Stimulated activated naive CD8-positive, alpha-beta T cell treated with anti-CD3 and anti-CD28 coated beads, Interleukin-15, amount 100 ng/mL, for 72 hours (primary cell): ENCODE data around the gene ZP3.
"Not testable (repeated sequence)": the region's sequence is repeated elsewhere in the genome, so short reads cannot be mapped to it uniquely, and the experiment has no call there.

Experiments
- ATAC-seq: fragments of 150-1000 bp; cut with Tn5 transposase; 2 replicates; pipeline ENCODE4 v1.10.0; 2021; ENCODE audit warnings: mild to moderate bottlenecking, moderate library complexity
- DNase-seq, 2 donors: peaks; one replicate each; pipeline ENCODE4 v3.0.0; 2021 to 2022
- H3K27ac Mint-ChIP-seq, 2 donors: one replicate each; pipeline ENCODE4 v1.8.0; 2022; ENCODE audit warnings: mild to moderate bottlenecking in 2 of 2, mixed read lengths in 2 of 2, moderate library complexity in 2 of 2
- H3K27me3 Mint-ChIP-seq: one replicate; pipeline ENCODE4 v1.8.0; 2022; ENCODE audit warnings: mixed read lengths
- H3K4me1 Mint-ChIP-seq: one replicate; pipeline ENCODE4 v1.8.0; 2022; ENCODE audit warnings: mild to moderate bottlenecking, mixed read lengths
- H3K4me3 Mint-ChIP-seq, 2 donors: one replicate each; pipeline ENCODE4 v1.8.0; 2022; ENCODE audit warnings: mild to moderate bottlenecking in 2 of 2, mixed read lengths in 2 of 2, moderate library complexity in 1 of 2
- H3K9me3 Mint-ChIP-seq, 2 donors: one replicate each; pipeline ENCODE4 v1.8.0; 2022; ENCODE audit warnings: mixed read lengths in 2 of 2

The ZP3 gene

DNA sequence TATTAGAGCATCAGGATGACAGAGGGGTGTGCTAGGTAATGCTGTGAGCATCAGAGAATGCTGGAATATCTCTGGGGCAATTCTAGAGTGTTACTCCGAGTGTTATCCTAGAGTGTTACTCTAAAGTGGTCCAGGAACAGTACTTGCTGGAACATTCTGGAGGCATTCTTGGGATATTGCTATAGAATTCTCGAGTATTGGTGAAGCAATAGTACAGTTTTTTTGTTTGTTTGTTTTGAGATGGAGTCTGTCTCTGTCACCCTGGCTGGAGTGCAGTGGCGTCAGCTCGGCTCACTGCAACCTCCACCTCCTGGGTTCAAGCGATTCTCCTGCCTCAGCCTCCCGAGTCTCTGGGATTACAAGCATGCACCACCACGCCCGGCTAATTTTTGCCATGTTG is 27.9 kb upstream of the ZP3 start:
- ATAC-seq: no peak
- H3K27me3 Mint-ChIP-seq: no peaks in the 10 kb centered on the region
- no peak overlapping the region for H3K27ac Mint-ChIP-seq
- H3K4me3 Mint-ChIP-seq: peak overlapping the region; percentile 82 to 89
- DNase-seq: no peak
- H3K9me3 Mint-ChIP-seq: no peaks in the 10 kb centered on the region
- peaks cover 38% of the 10 kb centered on the region for H3K4me1 Mint-ChIP-seq

DNA sequence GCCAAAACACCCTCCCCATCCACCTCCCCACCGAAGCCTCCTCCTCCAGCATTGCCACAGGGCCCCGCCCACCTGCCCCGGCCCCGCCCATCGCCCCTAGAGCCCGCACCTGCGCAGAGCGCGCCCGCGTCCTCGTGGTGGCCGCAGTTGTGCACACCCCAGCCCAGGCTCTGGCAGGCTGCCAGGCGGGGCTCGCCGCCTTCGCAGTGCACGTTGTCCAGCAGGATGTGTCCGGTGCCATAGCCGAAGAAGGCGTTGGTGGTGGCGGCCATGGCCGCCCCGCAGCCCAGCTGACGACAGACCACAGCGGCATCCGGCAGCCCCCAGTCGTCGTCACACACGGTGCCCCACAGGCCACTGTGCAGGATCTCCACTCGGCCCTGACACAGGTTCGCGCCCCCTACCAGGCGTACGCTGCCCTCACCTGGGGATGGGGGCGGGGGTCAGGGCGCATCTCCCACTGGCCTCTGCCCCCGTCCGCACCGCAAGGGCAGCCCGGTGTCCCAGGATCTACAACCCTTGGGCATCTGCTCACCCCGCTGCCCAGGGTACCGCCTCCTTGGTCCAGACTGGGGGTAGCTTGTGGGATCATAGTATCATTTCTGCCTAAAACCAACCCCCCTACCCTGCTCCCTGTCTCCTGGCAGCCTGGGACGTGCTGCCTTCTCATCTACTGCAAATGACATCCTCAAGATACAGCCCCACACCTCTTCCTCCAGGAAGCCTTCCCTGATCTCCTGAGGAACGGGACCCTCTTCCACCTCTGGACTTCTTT is 27.2 kb upstream of the ZP3 start:
- peak; percentile 76 to 81 for DNase-seq
- H3K27ac Mint-ChIP-seq: peak overlapping the region in 1 of 2 donors; percentile 80

DNA sequence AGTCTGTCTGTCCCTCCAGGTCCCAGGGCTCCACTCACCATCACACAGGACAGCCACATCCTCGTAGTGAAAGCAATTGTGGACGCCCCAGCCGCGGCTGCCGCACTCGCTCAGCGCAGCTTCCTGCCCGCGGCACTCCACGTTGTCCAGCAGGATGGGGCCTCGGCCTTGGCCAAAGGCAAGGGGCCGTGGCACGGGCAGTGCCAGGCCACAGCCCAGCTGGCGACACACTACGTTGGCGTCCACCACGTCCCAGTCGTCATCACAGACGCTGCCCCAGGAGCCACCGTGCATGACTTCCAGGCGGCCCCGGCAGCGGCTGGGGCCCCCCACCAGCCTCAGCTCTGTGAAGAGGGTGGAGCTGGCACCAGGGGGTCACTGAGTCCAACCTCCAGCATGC is 24.5 kb upstream of the ZP3 start:
- Mint-ChIP-seq H3K27me3 (no peaks in the 10 kb centered on the region), H3K9me3 (no peaks in the 10 kb centered on the region), H3K4me1 (peaks cover 25% of the 10 kb centered on the region), H3K27ac (no peak overlapping the region), H3K4me3 (no peak overlapping the region)
- DNase-seq (no peak), ATAC-seq (no peak)

More for the DNA sequence above, 27.2 kb upstream of the ZP3 start:
- peak; percentile 69 for ATAC-seq
- no peaks in the 10 kb centered on the region for H3K9me3 Mint-ChIP-seq
- H3K27me3 Mint-ChIP-seq: no peaks in the 10 kb centered on the region
- peak overlapping the region; percentile 82 to 89 for H3K4me3 Mint-ChIP-seq
- H3K4me1 Mint-ChIP-seq: peaks cover 31% of the 10 kb centered on the region

DNA sequence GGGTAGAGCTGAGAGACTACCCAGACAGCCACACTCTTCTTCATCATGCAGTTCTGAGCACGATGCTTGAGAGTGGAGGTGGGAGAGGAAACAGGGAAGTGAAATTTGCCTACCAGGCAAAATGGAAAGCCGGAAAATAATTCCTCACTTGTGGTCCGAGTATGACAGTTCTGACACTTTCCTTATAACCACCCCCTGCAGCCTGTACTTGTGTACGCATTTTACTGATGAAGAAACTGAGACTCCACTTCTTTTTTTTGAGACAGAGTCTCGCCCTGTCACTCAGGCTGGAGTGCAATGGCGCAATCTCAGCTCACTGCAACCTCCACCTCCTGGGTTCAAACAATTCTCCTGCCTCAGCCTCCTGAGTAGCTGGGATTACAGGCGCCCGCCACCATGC is 21.7 kb upstream of the ZP3 start:
- not testable (repeated sequence) for DNase-seq, ATAC-seq, H3K27ac Mint-ChIP-seq, H3K9me3 Mint-ChIP-seq, H3K27me3 Mint-ChIP-seq, H3K4me1 Mint-ChIP-seq, H3K4me3 Mint-ChIP-seq

DNA sequence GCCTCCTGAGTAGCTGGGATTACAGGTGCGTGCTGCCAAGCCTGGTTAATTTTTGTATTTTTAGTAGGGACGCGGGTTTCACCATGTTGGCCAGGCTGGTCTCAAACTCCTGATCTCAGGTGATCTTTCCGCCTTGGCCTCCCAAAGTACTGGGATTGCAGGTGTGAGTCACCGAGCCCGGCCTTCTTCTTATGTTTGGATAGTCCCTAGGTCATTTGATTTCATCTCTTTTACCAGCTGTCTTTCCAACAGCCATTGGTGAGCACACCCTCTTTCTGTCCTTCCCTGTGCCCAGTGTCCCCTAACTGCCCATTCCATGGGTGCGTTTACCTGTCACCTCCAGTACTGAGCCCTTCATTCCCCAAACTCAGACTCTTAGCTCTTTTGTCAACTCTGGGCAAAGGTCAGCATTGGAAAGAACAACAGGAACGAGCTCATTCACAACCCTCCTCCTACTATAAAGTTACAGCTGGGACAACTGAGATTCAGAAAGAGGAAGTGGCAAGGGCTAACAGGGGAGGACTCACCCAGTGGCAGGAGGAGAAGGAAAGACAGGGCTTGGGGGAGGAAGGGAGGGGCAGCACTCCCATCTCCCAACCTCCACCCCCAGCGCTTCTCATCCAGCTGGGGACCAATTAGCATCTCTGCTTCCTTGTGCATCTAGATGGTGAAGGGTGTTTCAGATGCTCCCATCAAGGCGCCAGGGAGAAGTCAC is 20.8 kb upstream of the ZP3 start:
- ATAC-seq: no peak
- peak overlapping the region in 1 of 2 donors; percentile 19 for H3K27ac Mint-ChIP-seq
- H3K4me3 Mint-ChIP-seq: no peak overlapping the region
- DNase-seq: no peak
- H3K9me3 Mint-ChIP-seq: no peaks in the 10 kb centered on the region
- no peaks in the 10 kb centered on the region for H3K27me3 Mint-ChIP-seq
- no peaks in the 10 kb centered on the region for H3K4me1 Mint-ChIP-seq

DNA sequence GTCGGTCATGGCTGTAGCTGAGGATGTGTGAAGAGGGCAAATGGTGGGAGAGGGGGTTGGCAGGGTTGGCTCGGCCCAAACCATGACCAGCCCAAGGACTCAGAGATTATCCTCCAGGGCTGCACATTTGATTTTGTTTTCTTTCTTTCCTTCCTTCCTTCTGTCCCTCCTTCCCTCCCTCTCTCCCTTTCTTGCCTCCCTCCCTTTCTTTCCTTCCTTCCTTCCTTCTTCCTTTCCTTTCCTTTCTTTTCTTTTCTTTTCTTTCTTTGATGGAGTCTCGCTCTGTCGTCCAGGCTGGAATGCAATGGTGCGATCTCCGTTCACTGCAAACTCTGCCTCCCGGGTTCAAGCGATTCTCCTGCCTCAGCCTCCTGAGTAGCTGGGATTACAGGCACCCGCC is 19.0 kb upstream of the ZP3 start:
- H3K27ac Mint-ChIP-seq: no peak overlapping the region
- H3K9me3 Mint-ChIP-seq: no peaks in the 10 kb centered on the region
- H3K4me3 Mint-ChIP-seq: no peak overlapping the region
- H3K27me3 Mint-ChIP-seq: no peaks in the 10 kb centered on the region
- no peaks in the 10 kb centered on the region for H3K4me1 Mint-ChIP-seq
- ATAC-seq (no peak), DNase-seq (no peak)

DNA sequence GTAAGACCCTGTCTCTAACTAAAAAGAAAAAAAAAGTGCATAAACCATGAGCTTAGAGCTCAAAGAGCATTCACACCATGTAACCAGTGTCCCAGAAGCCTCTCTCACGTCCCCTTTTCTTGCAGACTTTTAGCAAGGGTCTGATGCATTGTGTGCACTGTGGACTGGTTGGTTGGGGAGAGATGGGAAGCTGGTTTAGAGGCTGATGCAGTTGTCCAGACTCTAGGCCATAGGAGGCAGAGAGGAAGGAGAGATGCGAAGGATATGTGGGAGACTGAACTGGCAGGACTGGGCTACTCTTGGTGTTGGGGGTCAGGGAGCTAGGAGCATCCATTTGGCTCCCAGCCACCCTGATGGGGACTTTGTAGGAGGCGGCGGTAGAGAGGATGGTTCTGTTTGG is 17.0 kb upstream of the ZP3 start:
- no peaks in the 10 kb centered on the region for H3K27me3 Mint-ChIP-seq
- DNase-seq (no peak), ATAC-seq (no peak)
- H3K27ac Mint-ChIP-seq: no peak overlapping the region
- H3K4me1 Mint-ChIP-seq: no peaks in the 10 kb centered on the region
- no peak overlapping the region for H3K4me3 Mint-ChIP-seq
- H3K9me3 Mint-ChIP-seq: no peaks in the 10 kb centered on the region

DNA sequence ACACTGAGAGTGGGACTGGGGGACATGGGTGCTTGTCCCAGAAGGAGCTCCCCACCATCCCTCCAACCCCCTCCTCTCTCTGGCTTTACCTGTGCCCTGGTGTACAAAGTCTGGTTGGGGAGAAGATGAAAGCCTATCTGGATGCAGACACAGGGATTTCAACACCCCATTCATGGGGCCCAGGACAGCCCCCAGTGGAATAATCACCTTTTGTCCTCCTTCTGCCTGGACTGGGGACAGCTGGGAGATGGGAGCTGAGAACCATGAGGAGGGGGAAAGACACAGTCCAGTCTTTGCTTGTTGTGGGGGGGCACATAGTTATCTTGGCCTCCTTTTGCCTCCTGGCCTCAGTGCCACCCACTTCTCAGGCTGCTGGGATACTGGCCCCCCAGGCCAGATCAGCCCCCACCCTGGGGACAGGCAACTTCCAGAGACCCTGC is 16.6 kb upstream of the ZP3 start:
- no peak for ATAC-seq
- H3K4me1 Mint-ChIP-seq: no peaks in the 10 kb centered on the region
- no peak overlapping the region for H3K27ac Mint-ChIP-seq
- no peaks in the 10 kb centered on the region for H3K27me3 Mint-ChIP-seq
- H3K9me3 Mint-ChIP-seq: no peaks in the 10 kb centered on the region
- no peak for DNase-seq
- no peak overlapping the region for H3K4me3 Mint-ChIP-seq

DNA sequence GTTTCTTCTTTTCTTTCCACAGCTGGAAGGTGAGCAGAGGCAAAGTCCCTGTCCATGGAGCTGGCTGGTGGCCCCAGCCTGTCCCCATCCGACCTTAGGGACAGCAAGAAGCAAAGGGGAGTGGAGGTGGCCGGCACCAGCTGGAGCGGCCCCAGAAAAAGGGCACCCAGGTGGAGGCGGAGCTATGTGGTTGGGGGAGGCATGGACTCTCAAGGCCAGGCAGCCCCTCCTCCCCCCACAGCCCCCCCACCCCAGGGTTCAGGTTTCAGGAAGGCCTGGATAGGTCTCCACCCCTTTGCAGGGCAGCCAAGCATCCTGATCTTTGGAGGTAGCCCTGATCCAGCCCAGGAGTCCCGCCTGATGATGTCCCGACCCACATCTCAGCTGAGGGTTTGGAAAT is 15.2 kb upstream of the ZP3 start, which contains the start of gene SSC4D:
SSC4D (minus strand) TSS at position 161 of the 400 bp plus-strand sequence. CDS start 5,258 bp downstream, outside the sequence.
- no peaks in the 10 kb centered on the region for H3K27me3 Mint-ChIP-seq
- no peak for ATAC-seq
- no peaks in the 10 kb centered on the region for H3K4me1 Mint-ChIP-seq
- no peaks in the 10 kb centered on the region for H3K9me3 Mint-ChIP-seq
- no peak within 1 kb of the TSS for H3K4me3 Mint-ChIP-seq
- DNase-seq: no peak
- peak within 1 kb of the TSS; percentile 22 to 87 for H3K27ac Mint-ChIP-seq

DNA sequence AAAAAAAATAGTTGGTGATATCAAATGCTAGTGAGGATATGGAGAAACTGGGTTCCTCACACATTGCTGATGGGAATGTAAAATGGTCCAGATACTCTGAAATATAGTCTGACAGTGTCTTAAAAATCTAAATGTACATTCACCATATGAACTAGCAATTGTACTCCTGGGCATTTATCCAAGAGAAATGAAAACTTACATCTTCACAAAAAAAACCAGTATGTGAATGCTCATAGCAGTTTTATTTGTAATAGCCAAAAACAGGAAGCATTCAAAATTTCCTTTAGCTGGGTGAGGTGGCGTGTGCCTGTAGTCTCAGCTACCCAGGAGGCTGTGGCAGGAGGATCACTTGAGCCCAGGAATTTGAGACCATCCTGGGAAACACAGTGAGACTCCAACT is 13.1 kb upstream of the ZP3 start:
- DNase-seq (no peak), ATAC-seq (no peak)
- H3K27me3 Mint-ChIP-seq: no peaks in the 10 kb centered on the region
- H3K4me3 Mint-ChIP-seq: no peak overlapping the region
- no peaks in the 10 kb centered on the region for H3K9me3 Mint-ChIP-seq
- H3K27ac Mint-ChIP-seq: no peak overlapping the region
- no peaks in the 10 kb centered on the region for H3K4me1 Mint-ChIP-seq

DNA sequence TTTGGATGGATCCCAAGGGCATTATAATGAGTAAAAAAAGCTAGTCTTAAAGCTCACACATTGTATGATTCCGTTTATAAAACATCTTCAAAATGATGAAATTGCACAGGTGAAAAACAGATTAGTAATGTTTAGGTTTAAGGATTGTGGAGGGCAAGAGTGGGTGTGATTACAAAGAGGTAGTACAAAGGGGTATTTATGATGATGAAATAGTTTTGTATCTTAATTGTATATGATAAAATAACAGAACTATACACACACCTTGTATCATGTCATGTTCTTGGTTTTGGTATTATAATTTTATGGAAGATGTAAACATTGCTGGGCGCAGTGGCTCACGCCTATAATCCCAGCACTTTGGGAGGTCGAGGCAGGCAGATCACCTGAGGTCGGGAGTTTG is 12.5 kb upstream of the ZP3 start:
- Mint-ChIP-seq H3K27ac (no peak overlapping the region), H3K9me3 (no peaks in the 10 kb centered on the region), H3K4me1 (no peaks in the 10 kb centered on the region), H3K27me3 (no peaks in the 10 kb centered on the region), H3K4me3 (no peak overlapping the region)
- DNase-seq (no peak), ATAC-seq (no peak)

DNA sequence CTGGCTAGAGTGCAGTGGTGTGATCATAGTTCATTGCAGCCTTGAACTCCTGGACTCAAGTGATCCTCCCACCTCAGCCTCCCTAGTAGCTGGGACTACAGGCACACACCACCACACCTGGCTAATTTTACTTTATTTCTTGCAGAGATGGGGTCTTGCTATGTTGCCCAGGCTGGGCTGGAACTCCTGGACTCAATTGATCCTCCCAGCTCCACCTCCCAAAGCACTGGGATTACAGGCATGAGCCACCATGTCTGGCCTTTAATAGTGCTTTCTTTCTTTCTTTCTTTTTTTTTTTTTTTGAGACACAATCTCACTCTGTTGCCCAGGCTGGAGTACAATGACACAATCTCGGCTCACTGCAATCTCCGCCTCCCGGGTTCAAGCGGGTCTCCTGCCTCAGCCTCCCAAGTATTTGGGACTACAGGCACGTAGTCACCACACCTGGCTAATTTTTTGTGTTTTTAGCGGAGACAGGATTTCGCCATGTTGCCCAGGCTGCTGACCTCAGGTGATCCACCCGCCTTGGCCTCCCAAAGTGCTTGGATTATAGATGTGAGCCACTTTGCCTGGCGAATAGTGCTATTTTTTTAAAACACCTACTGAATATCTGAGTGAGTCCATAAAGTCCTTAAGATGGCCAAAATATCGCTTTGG is 7.0 kb upstream of the ZP3 start:
- H3K27me3 Mint-ChIP-seq, H3K4me1 Mint-ChIP-seq, H3K9me3 Mint-ChIP-seq, H3K4me3 Mint-ChIP-seq, H3K27ac Mint-ChIP-seq, ATAC-seq, DNase-seq: not testable (repeated sequence)

DNA sequence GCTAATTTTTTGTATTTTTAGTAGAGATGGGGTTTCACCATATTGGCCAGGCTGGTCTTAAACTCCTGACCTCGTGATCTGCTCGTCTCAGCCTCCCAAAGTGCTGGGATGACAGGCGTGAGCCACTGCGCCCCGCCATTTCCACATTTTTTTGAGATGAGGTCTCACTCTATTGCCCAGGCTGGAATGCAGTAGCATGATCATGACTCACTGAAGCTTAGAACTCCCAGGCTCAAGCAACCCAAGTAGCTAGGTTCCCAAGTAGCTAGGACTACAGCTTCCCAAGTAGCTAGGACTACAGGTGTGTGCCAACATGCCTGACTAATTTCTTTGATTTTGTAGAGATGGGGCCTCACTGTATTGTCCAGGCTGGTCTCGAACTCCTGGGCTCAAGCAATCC is 3.7 kb upstream of the ZP3 start:
- H3K4me3 Mint-ChIP-seq, H3K9me3 Mint-ChIP-seq, DNase-seq, H3K27ac Mint-ChIP-seq, ATAC-seq: not testable (repeated sequence)
- Mint-ChIP-seq H3K4me1 (peaks cover 16% of the 10 kb centered on the region), H3K27me3 (peaks cover 26% of the 10 kb centered on the region)

DNA sequence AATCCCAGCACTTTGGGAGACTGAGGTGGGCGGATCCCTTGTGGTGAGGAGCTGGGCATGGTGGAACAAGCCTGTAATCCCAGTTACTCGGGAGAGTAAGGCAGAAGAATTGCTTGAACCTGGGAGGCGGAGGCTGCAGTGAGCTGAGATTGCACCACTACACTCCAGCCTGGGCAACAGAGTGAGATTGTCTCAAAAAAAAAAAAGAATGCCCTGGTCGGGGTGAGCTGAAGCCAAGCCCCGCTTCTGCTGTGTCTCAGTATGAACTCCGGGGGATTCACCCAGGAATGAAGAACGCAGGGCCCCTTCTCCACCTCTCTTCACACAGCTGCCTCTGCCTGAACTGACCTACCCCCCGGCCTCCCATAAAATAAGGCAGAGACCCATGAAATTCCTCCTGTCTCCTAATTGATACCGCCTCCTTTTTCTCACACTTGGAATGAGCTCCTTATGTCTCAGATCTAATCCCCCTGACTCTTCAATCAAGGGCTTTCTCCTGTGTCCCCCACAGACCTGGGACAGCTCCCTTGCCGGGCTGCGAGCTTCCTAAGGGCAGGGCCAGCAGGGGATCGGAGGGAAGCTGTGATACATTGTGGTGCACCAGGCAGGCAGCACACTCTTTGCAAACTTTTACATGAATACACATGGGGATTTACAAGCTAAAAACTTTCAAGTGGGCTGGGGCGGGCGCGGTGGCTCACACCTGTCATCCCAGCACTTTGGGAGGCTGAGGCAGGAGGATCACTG is 911 bp upstream of the ZP3 start:
- no peak for ATAC-seq
- Mint-ChIP-seq H3K27me3 (peaks cover 26% of the 10 kb centered on the region), H3K27ac (no peak overlapping the region)

DNA sequence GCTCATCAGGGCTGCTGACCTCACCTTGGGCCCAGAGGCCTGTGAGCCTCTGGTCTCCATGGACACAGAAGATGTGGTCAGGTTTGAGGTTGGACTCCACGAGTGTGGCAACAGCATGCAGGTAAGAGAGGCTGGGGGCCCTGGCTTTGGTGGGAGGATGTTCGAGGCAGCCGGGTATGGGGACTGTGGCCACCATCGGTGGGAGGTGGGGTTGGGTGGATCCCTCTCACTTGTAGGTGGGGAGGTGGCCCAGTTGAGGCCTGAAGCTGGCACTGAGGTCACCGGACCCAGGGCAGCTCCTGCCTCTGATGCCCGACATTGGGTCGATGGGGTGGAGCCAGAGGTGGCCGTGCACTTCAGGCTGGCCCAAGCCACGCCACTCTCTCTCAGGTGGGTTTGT is 406 bp downstream of the ZP3 start:
- H3K9me3 Mint-ChIP-seq: no peaks in the 10 kb centered on the region
- H3K4me1 Mint-ChIP-seq: peaks cover 33% of the 10 kb centered on the region
- ATAC-seq (peak; percentile 17), DNase-seq (no peak)
- H3K27me3 Mint-ChIP-seq: peaks cover 22% of the 10 kb centered on the region
- H3K4me3 Mint-ChIP-seq: no peak overlapping the region
- peak overlapping the region in 1 of 2 donors; percentile 27 for H3K27ac Mint-ChIP-seq

More for the DNA sequence above, 911 bp upstream of the ZP3 start:
- Mint-ChIP-seq H3K4me3 (no peak overlapping the region), H3K4me1 (peaks cover 30% of the 10 kb centered on the region), H3K9me3 (no peaks in the 10 kb centered on the region)
- no peak for DNase-seq
